H1 (cell line): Measurements from ENCODE around the gene RAD23A. TPM values are rescaled to one million over a fixed set of nuclear protein-coding genes. Genes with fewer than 3 reads are reported as not detected.

Experiments
- CTCF ChIA-PET: fragments of 300-600 bp; sonication (Branson Sonifier 250); formaldehyde crosslinking; loops from one replicate; lab custom pipeline; 2021; ENCODE audit not compliant: partially characterized antibody; lab: Charles Lee
- POLR2A ChIA-PET: fragments of 300-600 bp; sonication (Branson Sonifier 250); formaldehyde crosslinking; loops from one replicate; lab custom pipeline; 2021; ENCODE audit warnings: inconsistent platforms; ENCODE audit not compliant: partially characterized antibody; lab: Charles Lee
- DNase-seq, 2 experiments: peaks; one replicate each; pipeline versions ENCODE4 v3.0.0 to v3.0.0-alpha.2; 2010 to 2022; ENCODE audit warnings: low spot score in 2 of 2, low read depth in 1 of 2, mixed read lengths in 1 of 2
- FAIRE-seq: peaks from 2 replicates; lab custom pipeline; 2011; peaks lifted over from hg19 to GRCh38; lab: Jason Lieb, UNC
- H2AFZ ChIP-seq: 2 replicates; pipeline ENCODE4 v1.8.1; 2012; ENCODE audit warnings: low read length, inconsistent platforms
- H2AK5ac ChIP-seq: 2 replicates; pipeline ENCODE4 v1.6.1; 2013; ENCODE audit warnings: low read depth, low read length
- H2BK120ac ChIP-seq: replicated peaks from 2 replicates; pipeline ENCODE3; 2013; ENCODE audit warnings: low read depth, low read length, inconsistent platforms
- H2BK12ac ChIP-seq: 2 replicates; pipeline ENCODE4 v1.6.1; 2013; ENCODE audit warnings: low read depth, low read length
- H2BK15ac ChIP-seq: 2 replicates; pipeline ENCODE4 v1.6.1; 2013; ENCODE audit warnings: low read length
- H2BK20ac ChIP-seq: 2 replicates; pipeline ENCODE4 v1.6.1; 2013; ENCODE audit warnings: low read length
- H2BK5ac ChIP-seq: 2 replicates; pipeline ENCODE4 v1.6.1; 2013; ENCODE audit warnings: low read depth, low read length
- H3K14ac ChIP-seq: 2 replicates; pipeline ENCODE4 v1.6.1; 2013; ENCODE audit warnings: inconsistent platforms; ENCODE audit not compliant: insufficient read length
- H3K18ac ChIP-seq: 2 replicates; pipeline ENCODE4 v1.6.1; 2013; ENCODE audit warnings: low read length; ENCODE audit errors: extremely low read depth
- H3K23ac ChIP-seq: 2 replicates; pipeline ENCODE4 v1.6.1; 2013; ENCODE audit warnings: inconsistent platforms; ENCODE audit not compliant: insufficient read length
- H3K23me2 ChIP-seq: 2 replicates; pipeline ENCODE4 v1.6.1; 2013; ENCODE audit warnings: low read depth, low read length
- H3K27ac ChIP-seq: 2 replicates; pipeline ENCODE4 v1.6.1; 2011; ENCODE audit warnings: low read depth, low read length, inconsistent platforms
- H3K27me3 ChIP-seq, 4 experiments: replicated peaks in 1 of 4; 1 replicate in 1 of 4; 2 replicates in 3 of 4; pipeline versions ENCODE4 v1.6.1 to v1.8.1; 2011 to 2013; ENCODE audit warnings: low read length in 3 of 4, mild to moderate bottlenecking in 3 of 4, inconsistent platforms in 2 of 4, mixed read lengths in 2 of 4, moderate library complexity in 1 of 4; ENCODE audit not compliant: control insufficient read depth in 3 of 4, insufficient read depth in 3 of 4; ENCODE audit errors: extremely low read depth in 1 of 4
- H3K36me3 ChIP-seq, 4 experiments: 2 replicates each; pipeline versions ENCODE4 v1.6.1 to v1.8.1; 2011 to 2013; ENCODE audit warnings: mild to moderate bottlenecking in 4 of 4, low read length in 3 of 4, moderate library complexity in 2 of 4, control low read depth in 1 of 4, inconsistent platforms in 1 of 4; ENCODE audit not compliant: insufficient read depth in 4 of 4, control insufficient read depth in 2 of 4
- H3K4ac ChIP-seq: replicated peaks from 2 replicates; pipeline ENCODE3; 2013; ENCODE audit warnings: low read length, low read depth, mixed read lengths, inconsistent platforms; ENCODE audit not compliant: insufficient read length
- H3K4me1 ChIP-seq, 4 experiments: replicated peaks in 1 of 4; 1 replicate in 1 of 4; 2 replicates in 3 of 4; pipeline versions ENCODE4 v1.6.1 to v1.8.1; 2011 to 2013; ENCODE audit warnings: low read length in 3 of 4, inconsistent platforms in 2 of 4, mixed read lengths in 1 of 4; ENCODE audit not compliant: insufficient read depth in 4 of 4, control insufficient read depth in 3 of 4
- H3K4me2 ChIP-seq, 2 experiments: 2 replicates each; pipeline versions ENCODE4 v1.6.1 to v1.8.1; 2011 to 2013; ENCODE audit warnings: low read depth in 2 of 2, low read length in 2 of 2, control low read depth in 1 of 2, inconsistent platforms in 1 of 2, mild to moderate bottlenecking in 1 of 2; ENCODE audit not compliant: insufficient read depth in 1 of 2
- H3K4me3 ChIP-seq, 4 experiments: fragments of 200-600, 300-600 bp in 1 of 4; sonication (generic), shearing (Covaris generic), sonication (Bioruptor Twin) in 1 of 4; 2 replicates each; pipeline versions ENCODE4 v1.5.1 to v1.8.1; 2011 to 2016; ENCODE audit warnings: low read length in 4 of 4, low read depth in 3 of 4, control low read depth in 2 of 4, inconsistent platforms in 2 of 4, mild to moderate bottlenecking in 2 of 4, mixed read lengths in 1 of 4, moderate library complexity in 1 of 4; ENCODE audit not compliant: insufficient read depth in 2 of 4; ENCODE audit errors: extremely low read depth in 1 of 4
- H3K56ac ChIP-seq: replicated peaks from 2 replicates; pipeline ENCODE3; 2013; ENCODE audit warnings: low read depth, mild to moderate bottlenecking, mixed read lengths, low read length, inconsistent platforms; ENCODE audit not compliant: insufficient read length
- H3K79me1 ChIP-seq: 2 replicates; pipeline ENCODE4 v1.6.1; 2013; ENCODE audit warnings: low read depth, low read length, control low read depth
- H3K79me2 ChIP-seq, 2 experiments: 2 replicates each; pipeline versions ENCODE4 v1.6.1 to v1.8.1; 2012 to 2013; ENCODE audit warnings: low read length in 2 of 2, mild to moderate bottlenecking in 2 of 2, inconsistent platforms in 1 of 2; ENCODE audit not compliant: insufficient read depth in 2 of 2, control insufficient read depth in 1 of 2
- H3K9ac ChIP-seq, 4 experiments: replicated peaks in 1 of 4; 1 replicate in 1 of 4; 2 replicates in 3 of 4; pipeline versions ENCODE4 v1.6.1 to v1.8.1; 2011 to 2013; ENCODE audit warnings: low read depth in 3 of 4, low read length in 3 of 4, control low read depth in 2 of 4, mild to moderate bottlenecking in 2 of 4, moderate library complexity in 2 of 4, inconsistent platforms in 1 of 4; ENCODE audit errors: extremely low read depth in 1 of 4
- H3K9me3 ChIP-seq, 2 experiments: 2 replicates each; pipeline versions ENCODE4 v1.6.1 to v1.8.1; 2012 to 2013; ENCODE audit warnings: mild to moderate bottlenecking in 2 of 2, moderate library complexity in 2 of 2, control low read depth in 1 of 2, inconsistent platforms in 1 of 2, low read depth in 1 of 2, low read length in 1 of 2, mixed read lengths in 1 of 2; ENCODE audit not compliant: insufficient read depth in 2 of 2
- H4K20me1 ChIP-seq, 2 experiments: replicated peaks in 1 of 2; 2 replicates each; pipeline versions ENCODE3 to v1.8.1; 2011 to 2013; ENCODE audit warnings: inconsistent platforms in 2 of 2, low read length in 2 of 2, mild to moderate bottlenecking in 1 of 2; ENCODE audit not compliant: insufficient read depth in 2 of 2, control insufficient read depth in 1 of 2
- H4K5ac ChIP-seq: 2 replicates; pipeline ENCODE4 v1.6.1; 2013; ENCODE audit warnings: low read length, low read depth, mixed read lengths, inconsistent platforms; ENCODE audit not compliant: insufficient read length
- H4K8ac ChIP-seq: 2 replicates; pipeline ENCODE4 v1.8.0; 2013; ENCODE audit warnings: mild to moderate bottlenecking, moderate library complexity, low read length, inconsistent platforms; ENCODE audit not compliant: insufficient read depth; ENCODE audit errors: extremely low read depth
- H4K91ac ChIP-seq: replicated peaks from 2 replicates; pipeline ENCODE3; 2013; ENCODE audit warnings: low read length, mixed read lengths, inconsistent platforms; ENCODE audit not compliant: insufficient read length
- ASH2L ChIP-seq: fragments of 200-600, 300-600 bp; sonication (generic); IDR thresholded peaks from one replicate; pipeline ENCODE4 v1.7.1; 2017; ENCODE audit warnings: low read length
- CREB1 ChIP-seq: IDR thresholded peaks from 2 replicates; pipeline ENCODE4 v1.6.1; 2012; ENCODE audit warnings: inconsistent platforms
- CTCF ChIP-seq, 3 experiments: IDR thresholded peaks; 1 replicate in 2 of 3; 2 replicates in 1 of 3; pipeline versions ENCODE4 v1.5.1 to v1.6.1; 2011; ENCODE audit warnings: low read length in 3 of 3, mild to moderate bottlenecking in 3 of 3, inconsistent platforms in 2 of 3, low read depth in 1 of 3, moderate library complexity in 1 of 3; ENCODE audit not compliant: insufficient read depth in 1 of 3; ENCODE audit errors: control extremely low read depth in 1 of 3
- EP300 ChIP-seq, 2 experiments: IDR thresholded peaks; 1 replicate in 1 of 2; 2 replicates in 1 of 2; pipeline ENCODE4 v1.6.1; 2011 to 2012; ENCODE audit warnings: low read depth in 2 of 2, low read length in 2 of 2, mild to moderate bottlenecking in 2 of 2, borderline replicate concordance in 1 of 2, inconsistent platforms in 1 of 2, moderate library complexity in 1 of 2
- POU5F1 ChIP-seq: IDR thresholded peaks from 2 replicates; pipeline ENCODE4 v1.6.1; 2011; ENCODE audit warnings: low read depth, mild to moderate bottlenecking, low read length, moderate library complexity
- SRF ChIP-seq: IDR thresholded peaks from 2 replicates; pipeline ENCODE4 v1.6.1; 2011; ENCODE audit warnings: mild to moderate bottlenecking, low read depth, low read length, moderate library complexity
- TAF7 ChIP-seq: optimal IDR thresholded peaks from 2 replicates; pipeline ENCODE3; 2011; ENCODE audit warnings: low read depth, mild to moderate bottlenecking, inconsistent platforms, low read length, moderate library complexity, borderline replicate concordance
- TCF12 ChIP-seq: IDR thresholded peaks from 2 replicates; pipeline ENCODE4 v1.6.1; 2011; ENCODE audit warnings: low read depth, mild to moderate bottlenecking, low read length
- WGBS, 2 experiments: shearing (Covaris generic) in 1 of 2; methylation state at CpG; one replicate each; pipeline versions ENCODE4 v1.1.6 to v1.1.7; 2013 to 2015; ENCODE audit warnings: low lambda C conversion rate in 2 of 2, mixed read lengths in 2 of 2, inconsistent platforms in 1 of 2, low coverage in 1 of 2, missing lambda C conversion rate in 1 of 2; ENCODE audit not compliant: insufficient replicate concordance in 2 of 2, insufficient coverage in 1 of 2, insufficient read length in 1 of 2; ENCODE audit errors: extremely low coverage in 1 of 2, missing lambda C conversion rate in 1 of 2; 5-methylcytosine and 5-hydroxymethylcytosine counted together
- polyA plus RNA-seq, 7 experiments: library from polyadenylated mRNA; depleted of rRNA in 3 of 7; stranded (reverse) in 5 of 7; unstranded in 2 of 7; fragments of >200 nt in 5 of 7; fragments of 200-250 nt in 2 of 7; gene quantifications; 1 replicate in 5 of 7; 2 replicates in 1 of 7; 4 replicates in 1 of 7; pipeline versions ENCODE4 v1.2.1 to v1.2.3, GENCODE V29; 2011 to 2013; ENCODE audit warnings: missing spikeins in 2 of 7, mixed read lengths in 2 of 7
- total RNA-seq: library from RNA; stranded (reverse); fragmentation: NEBNext Ultra II Directional; extraction: Animal tissue kit (Norgen Biotek cat#: 25700); gene quantifications from 2 replicates; pipeline ENCODE4 v1.2.1, GENCODE V29; 2021

Gene RAD23A
- total and polyA plus RNA-seq, 2 of the 8 experiments (the other 6 are each of a cell fraction or from before 2014, with no cell fraction given) = 40.0 to 76.1 TPM

GRCh38 chr19:12948612-12949362 is 3.1 kb downstream of the RAD23A start:
- H3K23me2 ChIP-seq = no peaks in the 10 kb centered on the region
- no peaks in the 10 kb centered on the region for H3K9me3 ChIP-seq
- H3K4me3 ChIP-seq = no peak overlapping the region
- CTCF ChIA-PET = interaction anchor here (3.1 kb wide), 1 partner anchor 17 kb away, joined by 18 read pairs; no protein-coding TSS in a partner anchor
- H4K5ac ChIP-seq = no peak overlapping the region
- H2BK20ac ChIP-seq = no peak overlapping the region
- H4K91ac ChIP-seq = no peak overlapping the region
- DNase-seq (no peak), FAIRE-seq (no peak)
- H3K36me3 ChIP-seq = peaks cover 19 to 65% (median 35%) of the 10 kb centered on the region in 4 experiments
- H3K18ac ChIP-seq = no peak overlapping the region
- no peak overlapping the region for H3K4me2 ChIP-seq
- H2AFZ ChIP-seq = no peak overlapping the region
- 97% methylated on average over 29 of the region's 30 CpGs; no CpG with 5 or more reads in 1 of the 2 experiments for WGBS, 2 experiments
- 0 out of 7 replicates have a peak overlapping the region, but pooled peaks of 1 of the 4 experiments have one; percentile 6 for H3K9ac ChIP-seq
- no peak for TF ChIP-seq EP300 (IDR thresholded peaks at IDR 0.05; ENCODE audit: borderline replicate concordance in 1 of 2, low read depth in 2 of 2, low read length in 2 of 2)
- TF ChIP-seq TCF12 = no peak
- no peak for TF ChIP-seq TAF7
- no peak for TF ChIP-seq POU5F1
- no peak for TF ChIP-seq CREB1
- no peak for TF ChIP-seq CTCF (IDR thresholded peaks at IDR 0.05; ENCODE audit: control extremely low read depth in 1 of 3, insufficient read depth in 1 of 3, low read depth in 1 of 3, low read length in 3 of 3)
- no peak for TF ChIP-seq SRF
- TF ChIP-seq ASH2L = no peak
- H4K20me1 ChIP-seq = peaks cover 0 to 4% of the 10 kb centered on the region in 2 experiments
- no peak overlapping the region for H3K27ac ChIP-seq
- H2BK15ac ChIP-seq = no peak overlapping the region
- H3K4me1 ChIP-seq = peaks cover 0 to 3% (median 0%) of the 10 kb centered on the region in 4 experiments; a peak in 1 of 7 replicates
- H2BK120ac ChIP-seq = no peak overlapping the region
- peaks cover 0 to 19% of the 10 kb centered on the region in 2 experiments; a peak in 2 of 4 replicates for H3K79me2 ChIP-seq
- no peak overlapping the region for H3K23ac ChIP-seq
- H2BK12ac ChIP-seq = no peak overlapping the region
- no peak overlapping the region for H3K4ac ChIP-seq
- H3K56ac ChIP-seq = no peak overlapping the region
- H4K8ac ChIP-seq = no peak overlapping the region
- H2AK5ac ChIP-seq = no peak overlapping the region
- H3K27me3 ChIP-seq = no peaks in the 10 kb centered on the region
- no peak overlapping the region for H3K14ac ChIP-seq
- no peak overlapping the region for H2BK5ac ChIP-seq
- H3K79me1 ChIP-seq = peaks cover 2% of the 10 kb centered on the region; the same call in 1 of the 2 replicates
- POLR2A ChIA-PET = interaction anchor here (1.0 to 8.1 kb wide), 9 partner anchors 6 to 58 kb away, joined by 3 to 71 read pairs (median 7); partner anchors contain the start of genes CALR, FARSA, GADD45GIP1 and GCDH
